Transverse colon (tissue), 4 donors: ENCODE measurements around the gene FGD5.

Source experiments
- POLR2AphosphoS5 ChIP-seq, 3 donors: sonication (generic); formaldehyde crosslinking; IDR thresholded peaks; one replicate each; pipeline ENCODE4 v1.6.1; 2016; ENCODE audit warnings: antibody characterized with exemption in 3 of 3
- TF ChIP-seq, protein P1 (sequence below), 5 experiments: fragments of 200-600 bp in 3 of 5; fragments of 450-650 bp in 2 of 5; sonication (generic) in 3 of 5; IDR thresholded peaks; 1 replicate in 2 of 5; 2 replicates in 3 of 5; pipeline ENCODE4 v1.5.1; 2016 to 2017; ENCODE audit warnings: antibody characterized with exemption in 5 of 5, inconsistent platforms in 3 of 5, mild to moderate bottlenecking in 2 of 5, moderate library complexity in 1 of 5

DNA sequence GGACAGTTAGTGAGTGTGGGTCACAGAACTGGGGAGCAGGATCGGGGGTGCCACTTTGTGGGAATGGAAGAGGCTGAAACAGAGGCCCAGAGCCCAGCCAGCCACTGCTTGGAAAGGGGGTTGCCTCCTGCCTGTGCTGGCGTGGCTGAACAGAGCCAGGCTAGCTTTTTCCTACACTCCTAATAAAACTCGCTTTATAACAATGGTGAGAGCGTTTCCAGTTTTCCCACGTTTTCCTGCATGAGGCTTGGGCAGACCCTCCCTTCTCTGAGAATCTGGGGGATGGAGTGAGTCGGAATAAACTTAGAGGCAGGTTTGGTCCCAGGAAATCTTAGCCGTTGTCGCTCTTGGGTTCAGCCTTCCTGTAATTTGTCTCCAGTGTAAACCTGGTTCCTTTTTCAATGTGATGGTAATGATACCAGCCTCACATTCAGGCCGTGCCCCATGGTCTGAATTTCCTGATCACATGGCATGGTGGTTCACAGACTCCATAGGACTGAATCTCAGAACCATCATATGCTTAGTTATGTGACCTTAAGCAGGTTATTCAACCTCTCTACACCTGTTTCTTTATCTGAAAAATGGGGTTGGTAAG, 6.5 kb upstream of the FGD5 start:
- TF ChIP-seq, protein P1, sequence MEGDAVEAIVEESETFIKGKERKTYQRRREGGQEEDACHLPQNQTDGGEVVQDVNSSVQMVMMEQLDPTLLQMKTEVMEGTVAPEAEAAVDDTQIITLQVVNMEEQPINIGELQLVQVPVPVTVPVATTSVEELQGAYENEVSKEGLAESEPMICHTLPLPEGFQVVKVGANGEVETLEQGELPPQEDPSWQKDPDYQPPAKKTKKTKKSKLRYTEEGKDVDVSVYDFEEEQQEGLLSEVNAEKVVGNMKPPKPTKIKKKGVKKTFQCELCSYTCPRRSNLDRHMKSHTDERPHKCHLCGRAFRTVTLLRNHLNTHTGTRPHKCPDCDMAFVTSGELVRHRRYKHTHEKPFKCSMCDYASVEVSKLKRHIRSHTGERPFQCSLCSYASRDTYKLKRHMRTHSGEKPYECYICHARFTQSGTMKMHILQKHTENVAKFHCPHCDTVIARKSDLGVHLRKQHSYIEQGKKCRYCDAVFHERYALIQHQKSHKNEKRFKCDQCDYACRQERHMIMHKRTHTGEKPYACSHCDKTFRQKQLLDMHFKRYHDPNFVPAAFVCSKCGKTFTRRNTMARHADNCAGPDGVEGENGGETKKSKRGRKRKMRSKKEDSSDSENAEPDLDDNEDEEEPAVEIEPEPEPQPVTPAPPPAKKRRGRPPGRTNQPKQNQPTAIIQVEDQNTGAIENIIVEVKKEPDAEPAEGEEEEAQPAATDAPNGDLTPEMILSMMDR (IDR thresholded peaks at IDR 0.05) = no peak
- TF ChIP-seq POLR2AphosphoS5 (IDR thresholded peaks at IDR 0.05) = no peak
